K562 (cell line): ENCODE results near the gene TIPIN. TPM values are rescaled to one million over a fixed set of nuclear protein-coding genes. Genes with fewer than 3 reads are reported as not detected.

Experiments
- E2F5 ChIP-seq: sonication (generic); formaldehyde crosslinking; IDR thresholded peaks from 2 replicates; pipeline ENCODE4 v1.8.0; 2022; ENCODE audit warnings: mild to moderate bottlenecking, missing genetic modification reagents
- E2F8 ChIP-seq: fragments of 450-650 bp; IDR thresholded peaks from 2 replicates; pipeline ENCODE4 v1.7.1; 2018; ENCODE audit warnings: mild to moderate bottlenecking, low read depth; ENCODE audit not compliant: partially characterized antibody
- PKNOX1 ChIP-seq: fragments of 450-650 bp; IDR thresholded peaks from 2 replicates; pipeline ENCODE4 v1.6.1; 2016
- RBM15 ChIP-seq: fragments of 200-400 bp; formaldehyde crosslinking; IDR thresholded peaks from 2 replicates; pipeline ENCODE4 v1.6.1; 2018; ENCODE audit warnings: mild to moderate bottlenecking, low read length, moderate library complexity; ENCODE audit not compliant: insufficient read depth
- SUPT5H ChIP-seq: fragments of 450-650 bp; IDR thresholded peaks from 2 replicates; pipeline ENCODE4 v1.6.1; 2016
- TAF15 ChIP-seq: fragments of 200-400 bp; formaldehyde crosslinking; IDR thresholded peaks from 2 replicates; pipeline ENCODE4 v1.6.1; 2017; ENCODE audit warnings: mild to moderate bottlenecking, low read depth, low read length, moderate library complexity
- TCF3 ChIP-seq: sonication (generic); formaldehyde crosslinking; IDR thresholded peaks from 2 replicates; pipeline ENCODE4 v1.4.0; 2020; ENCODE audit warnings: mild to moderate bottlenecking, missing genetic modification reagents
- TCF7L2 ChIP-seq: fragments of 150-350 bp; IDR thresholded peaks from 2 replicates; pipeline ENCODE4 v1.6.1; 2016; ENCODE audit warnings: low read depth, mild to moderate bottlenecking, low read length, moderate library complexity
- TEAD1 ChIP-seq, 2 experiments: fragments of 450-650 bp in 1 of 2; sonication (generic) in 1 of 2; formaldehyde crosslinking; IDR thresholded peaks; 2 replicates each; pipeline versions ENCODE4 v1.4.0 to v1.8.0; 2020 to 2022; ENCODE audit warnings: mild to moderate bottlenecking in 2 of 2, missing genetic modification reagents in 1 of 2
- ZBTB2 ChIP-seq: fragments of 450-650 bp; IDR thresholded peaks from 2 replicates; pipeline ENCODE4 v1.6.1; 2016; ENCODE audit warnings: antibody characterized with exemption
- ZBTB34 ChIP-seq: fragments of 250-450 bp; sonication (Bioruptor Pico); IDR thresholded peaks from 2 replicates; pipeline ENCODE4 v1.8.0; 2021; ENCODE audit warnings: mild to moderate bottlenecking, moderate library complexity
- ZKSCAN8 ChIP-seq: fragments of 200-800 bp; sonication (Bioruptor generic); IDR thresholded peaks from 2 replicates; pipeline ENCODE4 v1.6.1; 2016; ENCODE audit warnings: missing genetic modification characterization, missing compliant biosample characterization
- ZNF24 ChIP-seq: fragments of 450-650 bp; IDR thresholded peaks from 2 replicates; pipeline ENCODE4 v1.6.1; 2016
- ZNF324 ChIP-seq: fragments of 250-450 bp; sonication (Bioruptor Pico); IDR thresholded peaks from 2 replicates; pipeline ENCODE4 v1.4.0; 2020; ENCODE audit warnings: mild to moderate bottlenecking
- ZNF512 ChIP-seq: IDR thresholded peaks from 2 replicates; pipeline ENCODE4 v1.6.1; 2016; ENCODE audit warnings: missing genetic modification characterization, missing compliant biosample characterization
- ZNF57 ChIP-seq: fragments of 450-650 bp; formaldehyde crosslinking; IDR thresholded peaks from 2 replicates; pipeline ENCODE4 v1.4.0; 2020; ENCODE audit warnings: mild to moderate bottlenecking, moderate library complexity
- polyA plus RNA-seq, 8 experiments: library from polyadenylated mRNA; depleted of rRNA in 4 of 8; stranded (reverse) in 5 of 8; unstranded in 3 of 8; fragments of >200 nt; fragmentation: Nextera tagmentation in 2 of 8; fragmentation: Illumina TruSeq in 1 of 8; extraction: Ambion mirVana in 2 of 8; extraction: Trizol in 1 of 8; gene quantifications; 2 replicates each; pipeline versions ENCODE4 v1.2.1 to v1.2.3, GENCODE V29; 2011 to 2014; ENCODE audit warnings: inconsistent platforms in 1 of 8, missing spikeins in 1 of 8
- total RNA-seq, 7 experiments: library from RNA; depleted of rRNA in 6 of 7; stranded (reverse); fragments of >200 nt in 6 of 7; fragmentation: Illumina TruSeq in 2 of 7; extraction: Trizol in 2 of 7; gene quantifications; 2 replicates each; pipeline versions ENCODE4 v1.2.1 to v1.2.3, GENCODE V29; 2011 to 2021; ENCODE audit warnings: low replicate concordance in 1 of 7

Gene TIPIN
- total and polyA plus RNA-seq, 9 of the 15 experiments (the other 6 are each of a cell fraction or from before 2014, with no cell fraction given), result 22.9 to 61.4 (median 42.0) TPM

- TF ChIP-seq ZNF512 (tag) (no peak), E2F5 (peak; percentile 71; the same call in 1 of the 2 replicates), RBM15 (no peak), ZBTB2 (0 out of 2 replicates have a peak, but pooled peaks have one; percentile 60), TCF3 (CRISPR knock-in tag) (no peak), ZBTB34 (no peak), ZKSCAN8 (no peak), TCF7L2 (no peak), PKNOX1 (no peak), TEAD1 (CRISPR knock-in tag; IDR thresholded peaks at IDR 0.05) (no peak), ZNF24 (no peak; the same call in 1 of the 2 replicates), ZNF324 (CRISPR knock-in tag) (no peak), E2F8 (peak; percentile 99), ZNF57 (no peak), TAF15 (no peak), SUPT5H (peak; percentile 98)
Observed at GRCh38 chr15:66356359-66357236, at the start of gene TIPIN (continued).
